NK-92 (cell line): ENCODE results near the gene GRM8.

Experiments
- DNase-seq: peaks from one replicate; lab custom pipeline; 2025; ENCODE audit not compliant: unreplicated experiment; lab: John Stamatoyannopoulos, UW

The GRM8 gene

DNA sequence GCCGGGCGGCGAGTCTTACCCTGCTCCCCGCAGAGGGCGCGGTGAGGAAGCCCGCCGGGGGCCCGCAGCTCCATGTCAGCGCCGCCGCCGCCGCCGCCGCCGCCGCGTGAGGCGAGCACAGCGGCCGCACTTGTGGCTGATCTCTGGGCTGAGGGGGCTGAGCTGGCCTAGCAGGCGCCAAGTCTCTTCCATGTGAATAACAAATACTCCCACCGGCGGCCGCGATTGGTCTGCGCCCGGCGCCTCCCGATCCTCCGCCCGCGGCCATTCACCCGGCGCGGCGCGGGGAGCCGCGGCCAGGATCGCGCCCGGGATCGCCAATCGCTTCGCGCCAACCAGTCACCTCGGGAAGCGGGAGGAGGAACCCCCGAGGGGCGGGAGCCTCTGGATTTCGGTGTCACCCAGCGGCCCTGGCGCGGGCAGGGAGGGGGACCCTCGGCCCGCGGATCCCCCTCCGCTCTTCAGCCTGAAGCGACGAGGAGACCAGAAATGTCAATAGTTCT is at the start of gene GRM8:
GRM8 (minus strand) TSS at position 164 of the 503 bp plus-strand sequence.
- DNase-seq: no peak

DNA sequence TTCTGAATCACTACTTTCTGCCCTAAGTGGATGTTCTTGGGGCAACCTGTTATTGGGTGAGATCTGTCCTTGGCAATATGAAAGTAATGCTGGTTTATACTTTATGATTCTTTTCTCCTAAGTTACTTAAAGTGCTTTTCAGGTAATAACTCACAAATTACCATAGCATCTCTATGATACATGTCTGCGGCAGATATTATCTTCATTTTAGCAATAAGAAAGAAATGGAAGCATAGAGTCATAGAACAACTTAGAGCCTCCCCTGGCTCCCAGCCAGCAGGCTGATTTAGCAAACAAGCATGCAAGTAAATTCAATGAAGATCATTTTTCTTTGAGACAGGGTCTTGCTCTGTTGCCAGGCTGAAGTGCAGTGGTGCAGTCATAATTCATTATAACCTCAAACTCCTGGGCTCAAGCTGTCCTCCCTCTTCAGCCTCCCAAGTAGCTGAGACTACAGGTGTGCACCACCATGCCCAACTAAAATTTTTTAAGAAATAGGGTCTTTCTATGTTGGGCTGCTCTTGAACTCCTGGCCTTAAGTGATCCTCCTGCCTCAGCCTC is 38.1 kb upstream of the GRM8 start:
- DNase-seq: no peak

DNA sequence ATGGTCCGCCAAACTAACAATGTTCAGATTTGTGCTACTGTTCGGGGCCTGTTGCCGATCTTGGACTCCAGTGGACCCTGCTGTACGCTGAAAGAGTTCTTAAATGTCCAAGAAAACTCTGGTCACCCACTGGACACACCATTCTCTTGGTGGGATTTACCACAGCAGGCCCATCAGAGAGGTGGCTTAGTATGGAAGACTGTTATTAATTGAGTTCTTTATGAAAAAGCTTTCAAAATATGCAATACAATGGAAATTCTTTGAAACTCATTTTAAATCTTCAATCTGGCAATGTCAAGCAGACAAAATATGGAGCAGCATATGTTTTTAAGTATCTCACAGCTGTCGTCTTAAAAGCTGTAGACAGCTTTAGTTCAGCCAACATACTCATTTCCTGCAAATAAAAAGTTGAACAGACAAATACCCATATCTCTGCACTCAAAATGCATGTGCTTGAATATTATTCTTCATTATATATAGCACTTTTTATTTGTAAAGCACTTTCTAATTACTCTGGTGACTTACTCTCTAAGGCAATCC is 37.4 kb upstream of the GRM8 start:
- no peak for DNase-seq

DNA sequence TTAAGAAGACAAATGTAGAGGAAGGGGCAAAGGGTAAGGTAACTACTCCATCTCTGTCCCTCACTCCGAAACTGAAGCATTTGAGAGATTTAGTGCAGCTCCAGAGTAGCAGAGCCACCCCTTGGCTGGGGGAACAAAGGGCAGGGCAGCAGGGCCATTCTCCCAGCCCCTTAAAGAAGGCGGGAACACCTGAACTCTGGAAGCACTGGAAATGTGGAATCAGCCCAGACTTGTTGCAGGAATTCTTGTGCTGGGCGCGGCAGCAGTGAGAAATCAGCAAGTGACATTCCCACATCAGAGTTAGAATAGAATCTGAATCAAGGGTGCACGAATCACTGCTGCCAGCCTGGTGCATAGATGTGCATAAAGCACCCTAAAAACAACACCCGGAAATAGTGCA is 34.4 kb upstream of the GRM8 start:
- no peak for DNase-seq

DNA sequence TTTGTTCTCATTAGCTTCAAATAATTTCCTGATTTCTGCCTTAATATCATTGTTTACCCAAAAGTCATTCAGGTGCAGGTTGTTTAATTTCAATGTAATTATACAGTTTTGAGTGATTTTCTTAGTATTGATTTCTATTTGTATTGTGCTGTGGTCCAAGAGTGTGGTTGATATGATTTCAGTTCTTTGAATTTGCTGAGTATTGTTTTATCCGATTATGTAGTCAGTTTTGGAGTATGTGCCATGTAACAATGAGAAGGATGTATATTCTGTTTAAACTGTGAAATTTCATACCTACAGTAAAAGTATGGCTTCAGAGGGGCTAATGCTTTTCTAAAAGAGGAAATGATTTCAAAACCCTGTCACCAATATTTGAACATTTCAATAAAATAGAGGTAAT is 17.4 kb upstream of the GRM8 start:
- DNase-seq: no peak

DNA sequence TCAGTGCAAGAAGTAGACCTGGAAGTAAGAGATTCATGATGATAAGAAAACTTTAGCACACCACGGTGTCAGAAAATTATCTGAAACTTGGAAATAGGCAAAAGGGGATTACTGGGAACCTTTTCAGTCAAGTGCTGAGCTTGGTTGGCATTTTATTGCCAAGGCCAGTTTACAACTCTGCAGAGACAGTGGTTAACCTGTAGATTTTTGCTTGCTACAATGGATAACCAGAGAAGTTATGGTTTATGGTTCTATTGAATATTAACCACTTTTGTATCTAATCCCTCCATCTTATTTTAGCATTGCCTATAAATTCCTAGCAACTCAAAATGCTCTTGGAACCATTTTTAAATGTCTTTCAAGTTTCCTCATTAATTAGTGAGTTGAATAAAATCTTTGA is 13.3 kb upstream of the GRM8 start:
- no peak for DNase-seq

DNA sequence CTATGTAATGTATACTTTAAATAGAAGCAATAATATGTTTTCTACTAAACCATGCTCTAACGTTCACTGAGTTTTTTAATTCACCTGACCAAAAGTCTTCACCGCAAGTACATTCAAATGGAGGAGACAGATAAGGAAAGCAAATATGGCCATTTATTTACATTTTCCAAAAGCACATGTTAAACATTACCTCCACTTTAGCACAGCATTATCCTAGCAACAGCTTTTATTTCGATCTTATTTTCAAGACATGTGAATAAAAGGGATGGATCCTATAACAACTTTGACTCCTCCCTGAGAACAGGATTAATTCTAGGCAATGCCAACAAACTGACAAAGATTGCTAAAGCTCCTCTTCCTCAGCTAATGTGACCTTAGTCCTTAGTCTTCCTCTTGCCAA is 11.5 kb upstream of the GRM8 start:
- DNase-seq: no peak

DNA sequence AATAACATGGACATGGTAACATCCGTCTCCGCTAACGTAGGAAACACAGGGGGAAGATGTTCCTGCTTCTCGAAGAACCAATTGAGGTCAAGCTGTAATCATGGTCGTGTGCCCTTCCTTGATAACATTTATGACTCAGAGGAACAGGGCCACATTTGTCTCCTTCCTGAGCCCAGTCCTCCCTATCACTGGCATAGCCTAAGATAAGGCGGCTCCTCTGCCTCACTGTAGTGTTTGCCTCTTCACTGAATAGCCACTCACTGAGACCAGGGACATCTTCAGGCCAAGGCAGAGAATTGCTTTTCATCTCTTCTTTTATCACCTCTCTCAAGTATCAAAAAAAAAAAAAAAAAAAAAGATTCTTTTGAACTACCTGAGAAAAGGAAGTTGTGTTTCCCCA is 5.4 kb upstream of the GRM8 start:
- DNase-seq: no peak

DNA sequence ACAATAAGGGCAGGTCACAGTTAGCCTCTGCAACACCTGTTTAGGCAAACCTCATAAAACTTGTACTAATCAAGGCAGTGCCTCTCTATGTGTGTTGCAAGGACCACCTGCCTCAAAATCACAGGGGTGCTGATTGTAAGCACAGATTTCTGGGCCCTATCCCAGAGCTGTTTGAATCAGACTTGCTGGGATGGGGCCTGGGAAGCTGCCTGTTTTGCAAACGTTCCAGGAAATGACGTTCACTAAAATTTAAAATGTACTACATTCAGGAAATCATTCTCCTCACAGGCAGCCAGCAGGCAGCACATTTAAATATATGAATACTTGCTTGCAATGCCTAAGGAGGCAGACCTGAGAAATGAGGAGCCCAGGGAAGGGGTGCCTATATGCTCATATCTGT is 4.3 kb upstream of the GRM8 start:
- DNase-seq: no peak

DNA sequence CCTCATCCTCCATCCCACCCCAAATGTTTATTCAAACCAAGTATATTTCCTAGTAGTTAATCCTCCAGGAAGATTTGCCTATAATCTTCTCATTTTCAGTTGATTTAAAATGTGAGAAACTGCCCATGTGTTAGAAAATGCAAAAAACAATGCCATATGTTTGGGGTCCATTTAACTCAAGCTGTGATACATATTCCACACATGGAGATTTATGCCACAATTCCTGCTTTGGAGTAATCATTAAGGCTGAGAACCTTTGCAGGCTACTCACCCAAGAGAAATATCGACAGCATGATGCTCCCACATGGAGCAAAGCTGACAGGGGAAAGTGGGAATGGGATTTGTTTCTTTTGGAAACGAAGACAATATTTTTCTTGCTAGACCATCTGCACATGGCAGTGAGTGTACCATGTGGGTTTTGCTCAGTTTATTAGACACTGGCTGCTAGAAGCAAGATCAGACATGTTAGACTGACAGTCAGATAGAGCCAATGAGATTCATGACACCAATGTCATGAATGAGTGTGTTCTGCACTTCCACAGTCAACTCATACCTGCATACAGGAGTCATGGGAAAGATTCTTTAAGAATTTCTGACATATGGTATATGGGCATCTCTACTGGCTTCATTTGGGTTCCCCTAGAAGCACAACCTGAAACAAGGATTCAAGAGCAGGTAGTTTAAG is 3.4 kb upstream of the GRM8 start:
- no peak for DNase-seq

DNA sequence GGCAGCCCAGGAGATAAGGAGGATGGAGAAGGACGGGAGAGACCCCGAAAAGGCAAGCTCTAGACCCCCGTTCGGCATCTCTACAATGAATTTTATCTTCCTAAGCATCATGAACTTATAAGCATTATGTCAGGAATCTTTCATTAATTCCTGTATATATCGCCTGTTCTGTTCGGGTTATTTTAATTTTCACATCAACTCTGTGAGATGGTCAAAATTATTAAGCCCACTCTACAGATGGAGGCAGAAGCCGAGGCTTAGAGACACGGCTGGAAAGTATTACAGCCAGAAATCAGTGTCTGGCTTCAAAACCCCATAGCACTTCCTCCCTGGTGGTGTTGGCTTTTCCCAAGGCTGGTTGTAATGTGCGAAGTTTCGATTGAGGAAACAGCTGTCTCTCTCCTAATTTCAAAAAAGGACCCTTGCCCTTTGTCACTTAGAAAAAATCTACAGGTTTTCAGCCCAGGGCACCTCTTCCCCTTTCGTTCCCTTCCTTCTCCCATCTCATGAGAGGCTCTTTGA is 1.5 kb upstream of the GRM8 start:
- DNase-seq: no peak

DNA sequence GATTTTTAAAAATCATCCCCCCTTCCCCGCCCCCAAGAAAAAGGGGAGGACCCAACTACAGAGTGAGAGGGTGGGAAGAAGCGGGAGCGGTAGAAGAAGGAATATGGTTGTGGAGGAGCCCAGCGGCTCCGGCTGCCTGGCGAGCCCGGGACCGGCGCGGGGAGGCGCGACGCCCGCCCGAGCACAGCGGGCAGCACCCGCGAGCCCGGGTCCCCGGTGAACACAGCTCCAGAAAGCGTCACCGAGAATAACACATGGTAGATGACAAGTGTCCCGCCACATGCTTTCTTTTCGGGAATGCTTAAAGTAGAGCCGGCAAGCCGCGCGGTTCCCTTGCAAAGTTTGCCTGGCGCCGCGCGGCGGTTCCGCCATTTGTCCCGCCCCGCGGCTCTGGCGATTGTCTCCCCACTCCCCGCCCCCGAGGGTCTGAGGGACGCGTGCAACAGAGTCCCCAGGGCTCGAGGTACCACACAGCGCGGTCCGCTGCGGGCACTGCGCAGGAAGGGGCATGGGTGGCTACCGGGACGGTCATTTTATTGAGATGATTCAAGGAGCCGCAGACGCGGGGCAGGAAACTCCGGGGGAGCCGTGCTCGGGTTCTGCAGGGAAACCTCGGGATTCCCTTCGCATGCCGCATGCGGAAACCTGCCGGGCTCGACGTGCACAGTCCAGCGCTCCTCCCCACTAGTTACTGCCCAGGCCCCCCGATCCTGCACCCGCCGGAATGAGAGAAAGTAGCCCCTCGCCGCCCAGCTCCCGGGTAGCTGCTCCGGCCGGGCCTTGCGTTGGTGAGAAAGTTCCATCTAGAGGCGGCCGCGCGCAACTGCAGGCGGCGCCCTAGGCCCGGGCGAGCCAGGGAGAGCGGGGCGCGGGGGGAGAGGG is 781 bp upstream of the GRM8 start:
- no peak for DNase-seq

DNA sequence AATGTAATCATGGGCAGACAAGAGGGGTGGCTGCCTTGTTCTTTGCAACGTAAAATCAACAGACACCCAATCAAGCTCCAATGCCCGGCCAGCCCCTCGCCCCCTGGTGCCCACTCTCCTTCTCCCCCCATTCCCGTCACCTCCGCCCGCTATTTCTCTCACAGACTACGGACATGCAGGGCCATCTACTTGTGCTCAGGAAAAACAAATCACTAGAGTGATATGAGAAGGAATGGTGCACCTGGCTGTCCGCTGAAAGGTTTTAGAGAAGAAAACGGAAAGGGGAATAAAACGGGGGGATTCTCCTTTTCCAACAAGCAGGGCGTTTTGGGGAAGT is 396 bp downstream of the GRM8 start:
- DNase-seq: no peak

DNA sequence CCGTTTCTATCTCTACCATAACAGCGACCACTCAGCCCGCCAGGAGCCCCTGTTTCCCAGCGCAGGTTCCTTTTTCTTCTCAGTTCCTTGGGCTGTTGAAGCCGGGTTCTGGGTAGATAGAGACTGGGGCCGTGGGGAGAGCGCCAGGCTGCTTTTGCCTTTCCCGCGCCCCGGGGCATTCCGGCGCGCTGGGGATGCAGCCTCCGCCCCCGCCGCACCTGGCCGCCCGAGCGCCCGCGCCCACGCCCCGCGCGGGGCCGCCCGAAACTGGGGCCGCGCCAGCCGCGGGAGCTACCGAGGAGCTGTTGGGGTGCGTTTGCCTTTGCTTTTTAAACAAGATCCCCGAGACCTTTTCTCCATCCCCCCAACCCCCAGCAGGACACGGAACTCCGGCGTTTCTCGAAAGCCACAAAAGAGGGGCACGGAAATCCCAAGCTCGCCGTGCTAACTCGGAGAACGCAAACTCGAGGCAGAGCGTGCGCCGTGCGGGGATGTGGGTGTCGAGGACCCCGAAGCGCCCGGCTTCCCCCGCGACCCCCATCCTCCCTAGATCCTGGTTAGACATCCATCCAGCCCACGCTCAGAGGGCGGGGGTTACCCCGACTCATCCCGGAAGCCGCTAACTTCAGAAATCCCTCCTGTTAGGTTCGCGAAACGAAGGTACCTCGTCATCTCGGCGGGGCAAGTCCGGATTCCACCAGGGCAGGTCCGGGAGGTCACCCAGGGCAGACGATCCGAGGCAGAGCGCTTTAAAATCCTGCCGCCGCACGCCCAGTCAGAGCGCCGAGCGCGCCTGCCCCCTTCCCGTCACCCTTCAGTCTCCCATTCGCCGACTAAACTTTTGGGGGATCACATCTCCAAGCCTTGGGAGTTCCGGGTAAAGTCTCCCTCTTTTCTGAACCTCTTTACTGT is 1.0 kb downstream of the GRM8 start:
- DNase-seq: no peak

DNA sequence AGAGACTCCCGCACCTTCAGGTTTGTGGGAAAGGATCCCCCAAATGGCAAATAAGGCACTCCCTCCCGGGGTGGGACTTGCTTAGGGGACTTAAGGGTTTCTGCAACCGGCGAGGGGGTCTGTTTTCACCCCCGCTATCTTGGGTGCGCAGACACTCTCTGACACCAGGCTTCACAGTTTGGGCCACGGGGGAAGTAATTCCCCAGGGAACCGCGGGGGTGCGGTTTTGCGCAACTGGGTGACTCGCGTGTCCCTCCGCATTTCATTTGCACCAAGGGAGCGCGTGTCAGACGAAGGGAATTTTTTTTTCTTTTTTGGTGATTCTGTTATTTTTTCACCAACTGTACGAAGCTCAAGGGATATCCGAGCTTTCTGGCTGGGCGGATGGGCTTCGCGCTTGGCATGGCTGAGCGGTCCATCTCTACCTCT is 1.7 kb downstream of the GRM8 start:
- DNase-seq: no peak

DNA sequence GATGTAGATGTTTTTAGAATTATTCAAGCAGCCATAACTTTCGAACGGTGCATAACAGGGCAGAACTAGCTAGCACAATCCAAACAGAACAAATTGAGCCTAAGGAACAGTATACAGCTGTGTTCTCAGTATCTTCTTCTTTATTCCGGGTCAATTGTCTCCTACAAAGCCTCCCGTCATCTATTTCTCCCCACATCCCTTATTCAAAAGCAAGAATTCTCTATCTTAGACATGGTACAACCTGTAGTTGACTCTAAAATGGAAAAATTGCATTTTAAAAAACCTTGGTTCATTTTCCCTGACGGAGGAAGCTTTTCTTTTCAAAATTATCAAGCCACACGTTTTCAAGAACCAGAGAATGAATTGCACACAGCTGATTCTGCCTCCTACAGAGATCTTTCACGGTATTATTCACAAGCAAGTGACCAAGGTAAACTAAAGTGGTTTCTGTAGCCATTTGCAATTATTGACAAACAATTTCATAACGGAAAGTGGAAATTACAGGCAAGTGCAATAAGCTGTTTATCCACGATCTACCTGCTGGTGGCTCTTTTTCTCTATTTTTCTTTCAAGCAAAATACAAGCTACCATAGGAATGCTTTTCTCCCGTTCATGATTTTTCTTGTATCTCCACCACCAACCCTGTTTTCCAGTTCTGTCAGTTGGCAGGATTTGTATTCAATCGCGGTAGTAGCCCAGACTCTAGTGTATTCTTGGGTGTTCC is 2.3 kb downstream of the GRM8 start:
- DNase-seq: no peak

DNA sequence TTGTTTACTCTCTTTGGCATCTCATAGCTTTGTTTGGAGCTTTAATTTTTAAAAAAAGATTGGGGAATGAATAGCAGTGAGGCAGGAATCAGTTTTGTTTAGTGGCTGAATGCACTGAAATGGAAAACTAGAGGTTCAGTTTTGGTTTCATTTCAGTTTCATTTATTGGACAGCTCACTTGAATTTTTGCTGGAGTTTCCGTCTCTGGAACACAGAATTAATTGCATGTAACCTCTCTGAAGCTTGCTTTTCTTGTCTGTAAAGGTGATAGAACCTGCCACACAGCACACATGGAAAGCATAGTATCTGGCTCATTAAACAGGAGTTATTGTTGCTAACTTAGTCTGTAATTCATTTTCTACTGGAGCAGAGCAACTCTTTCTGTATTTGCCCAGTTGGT is 7.1 kb downstream of the GRM8 start:
- DNase-seq: no peak

DNA sequence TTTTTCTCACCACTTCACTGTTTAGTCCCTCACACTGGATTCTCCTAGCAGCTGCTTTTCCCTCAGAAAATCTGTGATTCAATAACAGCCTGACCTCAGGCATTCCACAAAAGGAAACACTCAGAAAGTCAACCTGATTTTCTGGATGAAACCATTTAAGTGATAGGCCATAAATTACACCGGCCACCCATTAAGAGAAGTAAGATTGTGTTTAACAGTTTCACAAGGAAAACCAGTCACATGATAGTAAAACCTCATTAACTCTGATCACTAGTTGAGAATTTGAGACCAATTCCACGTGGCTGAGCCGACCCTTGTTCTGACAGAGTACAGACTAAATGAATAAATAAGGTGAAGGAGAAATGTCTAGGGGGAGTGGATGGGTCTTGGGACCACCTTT is 7.7 kb downstream of the GRM8 start:
- no peak for DNase-seq

DNA sequence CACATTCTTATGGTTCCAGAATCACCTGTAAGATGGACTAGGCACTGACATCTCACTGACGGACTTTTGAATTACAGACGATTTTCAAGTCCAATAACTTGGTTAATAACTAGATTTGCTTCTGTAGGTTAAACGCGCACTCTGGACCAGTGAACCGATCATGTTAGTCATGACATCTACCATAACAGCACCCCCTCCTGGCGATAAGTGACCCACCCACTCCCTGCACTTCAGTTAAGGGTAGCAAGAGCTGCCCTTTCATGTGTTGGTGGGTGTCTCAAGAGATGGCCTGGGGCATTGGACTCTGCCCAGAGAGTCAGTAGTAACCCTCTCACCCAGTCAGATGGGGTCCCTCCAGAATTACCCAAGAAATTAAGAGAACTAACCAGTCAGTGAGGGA is 12.9 kb downstream of the GRM8 start:
- no peak for DNase-seq

DNA sequence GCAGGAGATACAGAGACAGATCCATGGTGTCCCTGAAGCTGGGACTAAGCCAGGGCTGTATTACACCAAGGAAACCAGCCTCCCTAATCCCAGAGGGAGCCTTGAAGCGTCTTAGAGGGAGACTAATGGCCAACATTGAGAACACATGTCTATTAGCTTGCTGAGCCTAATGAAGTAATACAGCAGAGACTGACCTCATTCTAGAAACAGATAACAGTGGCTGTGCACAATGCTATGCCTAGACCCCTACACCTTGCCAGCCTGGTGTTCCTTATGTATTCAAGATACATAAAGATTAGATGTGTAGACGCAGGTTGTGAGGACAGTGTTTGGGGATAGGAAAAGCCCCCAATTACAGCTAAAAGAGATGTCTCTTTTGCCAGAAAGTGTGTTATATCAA is 19.1 kb downstream of the GRM8 start:
- DNase-seq: no peak
